ENCODE results near the gene IL19.

GRCh38 chr1:206864939-206865671 lies 94.5 kb downstream of the IL19 start, which contains the start of gene IL20:
- TF ChIP-seq, protein P1, sequence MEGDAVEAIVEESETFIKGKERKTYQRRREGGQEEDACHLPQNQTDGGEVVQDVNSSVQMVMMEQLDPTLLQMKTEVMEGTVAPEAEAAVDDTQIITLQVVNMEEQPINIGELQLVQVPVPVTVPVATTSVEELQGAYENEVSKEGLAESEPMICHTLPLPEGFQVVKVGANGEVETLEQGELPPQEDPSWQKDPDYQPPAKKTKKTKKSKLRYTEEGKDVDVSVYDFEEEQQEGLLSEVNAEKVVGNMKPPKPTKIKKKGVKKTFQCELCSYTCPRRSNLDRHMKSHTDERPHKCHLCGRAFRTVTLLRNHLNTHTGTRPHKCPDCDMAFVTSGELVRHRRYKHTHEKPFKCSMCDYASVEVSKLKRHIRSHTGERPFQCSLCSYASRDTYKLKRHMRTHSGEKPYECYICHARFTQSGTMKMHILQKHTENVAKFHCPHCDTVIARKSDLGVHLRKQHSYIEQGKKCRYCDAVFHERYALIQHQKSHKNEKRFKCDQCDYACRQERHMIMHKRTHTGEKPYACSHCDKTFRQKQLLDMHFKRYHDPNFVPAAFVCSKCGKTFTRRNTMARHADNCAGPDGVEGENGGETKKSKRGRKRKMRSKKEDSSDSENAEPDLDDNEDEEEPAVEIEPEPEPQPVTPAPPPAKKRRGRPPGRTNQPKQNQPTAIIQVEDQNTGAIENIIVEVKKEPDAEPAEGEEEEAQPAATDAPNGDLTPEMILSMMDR (IDR thresholded peaks at IDR 0.05), result peak; percentile 43 to 74 (median 50)
- no peak for TF ChIP-seq POLR2A (IDR thresholded peaks at IDR 0.05)
